CD4-positive, alpha-beta T cell treated with Interleukin-17A for 4 hours (primary cell): ENCODE measurements around the gene AXL.
"Not testable (repeated sequence)": the region's sequence is repeated elsewhere in the genome, so short reads cannot be mapped to it uniquely, and the experiment has no call there.

Source experiments
- DNase-seq: peaks from one replicate; pipeline ENCODE4 v3.0.0-alpha.2; 2020; ENCODE audit warnings: mixed read lengths

Gene AXL

DNA sequence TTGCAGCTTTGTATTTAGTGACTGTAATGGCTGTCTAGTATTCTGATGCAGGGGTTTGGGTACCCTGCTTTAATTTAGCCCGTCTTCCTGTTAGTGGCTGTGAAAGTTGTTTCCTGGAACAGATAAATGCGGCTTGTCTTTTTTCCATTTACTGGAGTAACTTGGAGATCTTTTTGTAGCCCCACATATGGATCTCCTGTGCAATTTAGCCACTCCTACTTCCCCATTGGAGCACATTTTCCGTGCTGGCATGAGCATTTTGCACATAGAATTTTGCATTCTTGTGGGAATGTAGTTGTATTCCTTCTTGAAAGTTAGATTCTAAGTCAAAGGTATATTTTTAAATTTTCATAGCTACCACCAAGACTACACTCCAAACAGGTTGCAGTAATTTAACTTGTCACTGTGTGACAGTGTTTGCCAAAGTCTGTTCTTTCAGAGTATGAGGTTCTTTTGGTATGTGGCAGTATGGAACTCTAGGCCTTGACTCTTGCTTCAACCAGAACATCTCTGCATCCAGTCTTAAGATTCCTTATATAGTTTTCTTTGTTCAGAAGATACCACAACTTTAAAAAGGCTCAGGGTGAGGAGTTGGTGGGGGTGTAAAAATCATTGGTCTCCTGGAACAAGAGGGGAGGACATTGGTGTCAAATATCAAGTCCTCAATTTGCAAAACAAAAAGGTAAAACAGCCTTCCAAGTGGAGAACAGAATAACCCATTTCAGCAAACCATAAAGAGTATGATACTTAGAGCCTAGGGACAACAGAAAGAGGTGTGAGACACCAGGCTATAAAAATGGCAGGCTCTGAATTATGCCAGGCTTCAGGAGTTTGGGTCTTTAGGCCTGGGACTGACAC lies 69.9 kb downstream of the AXL start:
- DNase-seq = no peak

DNA sequence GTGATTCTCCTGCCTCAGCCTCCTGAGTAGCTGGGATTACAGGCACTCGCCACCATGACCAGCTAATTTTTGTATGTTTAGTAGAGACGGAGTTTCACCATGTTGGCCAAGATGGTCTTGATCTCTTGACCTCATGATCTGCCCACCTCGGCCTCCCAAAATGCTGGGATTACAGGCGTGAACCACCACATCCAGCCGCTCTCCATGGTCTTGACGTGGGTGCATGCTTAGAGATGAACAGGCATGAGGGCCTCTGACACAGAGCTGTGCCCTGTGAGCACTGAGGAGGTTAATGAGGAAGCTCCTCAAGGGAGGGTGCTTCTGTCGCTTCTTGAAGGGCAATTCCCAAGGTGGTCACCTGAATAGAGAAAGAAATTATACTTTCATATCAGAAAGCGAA lies 70.8 kb downstream of the AXL start:
- DNase-seq = not testable (repeated sequence)

DNA sequence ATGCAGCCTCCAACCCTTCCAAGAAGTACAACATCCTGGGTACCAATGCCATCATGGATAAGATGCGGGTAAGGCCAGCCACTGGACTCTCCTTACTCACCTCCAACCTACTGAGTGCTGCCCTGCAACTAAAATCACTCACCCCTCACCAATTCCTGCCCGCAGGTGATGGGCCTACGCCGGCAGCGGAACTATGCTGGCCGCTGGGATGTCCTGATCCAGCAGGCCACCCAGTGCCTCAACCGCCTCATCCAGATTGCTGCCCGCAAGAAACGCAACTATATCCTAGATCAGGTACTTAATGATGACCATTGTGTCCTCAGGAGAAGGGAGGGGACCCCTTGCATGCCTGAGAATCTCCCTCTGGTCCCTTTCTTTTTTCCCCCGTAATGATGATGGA lies 75.4 kb downstream of the AXL start:
- DNase-seq = no peak

DNA sequence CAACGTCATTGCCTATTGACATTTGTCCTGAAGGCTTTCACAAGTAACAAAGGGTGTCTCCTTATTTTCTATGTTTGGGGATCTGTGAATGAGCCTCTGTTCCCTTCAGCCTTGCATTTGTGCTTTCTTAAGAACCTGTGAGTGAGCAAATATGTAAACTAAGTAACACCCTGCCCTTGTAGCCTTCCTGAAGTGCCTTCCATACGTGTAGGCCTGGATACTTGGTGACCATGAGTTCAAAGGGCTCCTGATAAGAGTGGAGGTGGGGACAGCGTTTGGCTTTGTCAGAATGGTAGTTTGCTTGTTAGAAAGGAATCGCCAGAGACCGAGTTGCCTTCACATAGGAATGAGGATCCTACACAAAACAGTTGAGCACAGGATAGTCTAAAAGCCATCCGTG lies 76.5 kb downstream of the AXL start:
- DNase-seq = no peak

DNA sequence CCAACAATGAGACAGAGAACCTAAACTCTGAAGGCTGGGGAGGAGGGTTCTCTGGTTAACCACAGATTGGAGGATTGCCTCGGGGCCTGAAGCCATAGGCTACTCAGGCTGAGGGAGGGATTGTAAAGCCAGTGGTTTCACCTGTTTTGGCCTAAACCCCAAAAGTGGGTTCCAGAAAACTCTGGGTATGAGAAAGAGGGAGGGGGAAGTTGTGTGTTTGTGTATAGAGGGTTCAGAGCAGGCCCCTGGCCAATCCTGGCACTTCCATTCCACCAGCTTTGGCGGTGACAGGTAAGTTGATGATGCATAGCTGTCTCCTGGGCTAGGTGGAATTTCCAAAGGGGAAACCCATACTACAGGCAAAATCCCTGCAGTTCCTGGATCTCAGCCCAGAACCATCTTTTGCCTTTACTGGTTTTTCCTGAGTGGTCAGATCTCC lies 77.4 kb downstream of the AXL start:
- no peak for DNase-seq

DNA sequence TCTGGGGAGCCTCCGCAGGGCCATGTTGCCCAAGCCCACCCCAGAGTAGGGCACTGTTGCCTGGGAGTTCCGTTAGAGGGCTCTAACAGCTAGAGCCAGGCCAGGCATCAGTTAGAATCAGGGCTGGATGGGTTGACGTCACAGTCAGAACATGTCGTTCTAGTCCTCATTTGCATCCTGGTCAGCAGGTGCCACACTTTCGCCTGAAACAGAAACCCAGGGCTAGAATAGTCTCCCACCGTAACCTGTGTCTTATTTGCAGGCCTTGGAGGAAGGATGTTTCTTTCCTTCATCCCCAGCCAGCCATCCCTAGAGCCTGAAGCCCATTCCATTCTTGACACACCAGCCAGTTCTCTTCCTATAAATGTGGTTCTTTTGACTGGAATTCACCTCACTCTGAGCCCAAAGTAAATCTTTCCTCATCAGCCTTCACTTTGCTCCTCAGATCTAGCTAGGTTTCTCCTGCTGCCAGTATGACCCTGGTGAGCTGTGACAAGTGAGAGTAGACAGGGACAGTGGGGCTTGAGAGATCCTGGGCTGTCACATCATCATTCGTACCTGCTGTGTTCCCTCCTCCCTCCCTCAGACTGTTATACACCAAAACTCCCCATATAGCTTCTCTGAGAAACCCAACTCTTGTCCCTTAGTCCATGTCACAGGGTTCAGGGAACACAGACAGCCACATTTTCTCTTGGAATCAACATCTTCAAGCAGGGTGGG lies 78.8 kb downstream of the AXL start:
- no peak for DNase-seq

DNA sequence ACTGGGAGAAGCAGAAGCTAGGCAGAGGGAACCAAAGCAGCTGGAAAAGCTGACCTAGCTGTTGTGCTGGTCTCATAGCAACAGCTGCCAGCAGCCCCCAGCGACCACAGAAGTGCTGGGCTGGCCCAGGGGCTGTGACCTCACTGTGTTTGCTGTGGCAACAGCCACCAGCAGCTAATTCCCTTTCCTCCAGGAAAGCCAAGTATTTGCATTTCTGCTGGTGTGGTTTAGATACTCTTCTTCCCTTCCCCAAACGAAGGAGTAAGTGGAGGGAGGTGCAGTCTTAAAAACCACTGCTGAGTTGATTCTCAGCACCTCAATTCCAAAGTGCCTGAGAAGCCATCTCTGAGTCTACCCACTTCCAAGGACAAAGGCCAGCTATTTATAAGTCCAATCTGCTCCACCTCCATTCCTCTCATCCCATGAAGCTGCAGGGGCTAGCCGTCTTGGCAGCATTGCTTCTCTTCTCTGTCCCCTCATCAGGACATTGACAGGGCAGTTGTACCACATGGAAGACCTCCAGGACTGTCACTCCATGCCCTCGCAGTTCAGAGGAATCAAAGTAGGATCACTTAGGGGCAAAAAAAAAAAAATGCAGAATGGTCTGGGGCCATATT lies 79.4 kb downstream of the AXL start:
- peak; percentile 41 for DNase-seq

DNA sequence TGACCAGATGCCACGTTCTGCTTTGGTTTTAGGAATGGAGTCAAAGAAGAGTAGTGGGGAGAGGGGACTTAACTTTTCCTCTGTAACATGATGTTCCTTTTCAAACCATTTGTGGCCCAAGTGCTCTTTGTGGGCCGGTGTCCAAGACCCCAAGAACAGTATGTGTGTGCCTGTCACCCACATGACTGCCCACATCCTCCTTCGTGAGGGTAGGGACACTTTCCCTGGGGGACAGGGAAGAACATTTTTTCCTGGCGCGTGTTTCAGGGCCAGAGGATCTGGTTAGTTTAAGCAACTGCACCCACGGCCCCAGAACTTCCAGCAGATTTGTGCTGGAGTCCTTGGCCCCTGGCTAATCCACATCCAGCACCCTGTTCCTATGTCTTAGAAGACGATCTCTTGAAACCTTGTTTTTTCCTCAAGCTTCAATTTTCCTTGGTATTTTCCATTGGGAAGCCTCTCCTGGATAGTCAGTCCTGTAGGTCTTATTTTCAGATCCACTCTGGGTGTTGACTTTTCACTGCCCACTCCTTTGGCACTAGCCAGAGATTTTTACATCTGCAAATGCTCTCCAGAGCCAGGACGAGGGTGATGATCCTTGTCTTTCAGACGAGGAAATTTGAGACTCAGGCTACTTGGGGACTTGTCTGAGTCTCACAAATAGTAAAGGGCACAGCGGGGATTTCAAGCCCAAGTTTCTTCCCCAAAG lies 80.2 kb downstream of the AXL start:
- no peak for DNase-seq

DNA sequence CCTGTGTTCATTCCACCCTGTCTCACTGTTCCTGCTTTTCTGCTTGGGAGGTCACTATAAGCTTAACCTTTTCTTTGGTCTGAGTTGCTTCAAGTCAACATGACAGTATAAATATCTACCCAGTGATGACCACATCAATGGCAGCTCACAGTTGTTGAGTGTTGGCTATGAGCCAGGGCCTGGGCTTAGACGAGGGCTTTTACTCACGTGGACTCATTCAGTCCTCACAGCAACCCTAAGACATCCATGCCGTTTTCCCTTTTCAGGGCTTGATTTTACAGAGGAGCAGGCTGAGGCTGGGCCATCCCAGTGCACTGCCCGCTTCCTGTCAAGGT lies 80.7 kb downstream of the AXL start:
- peak; percentile 71 for DNase-seq

DNA sequence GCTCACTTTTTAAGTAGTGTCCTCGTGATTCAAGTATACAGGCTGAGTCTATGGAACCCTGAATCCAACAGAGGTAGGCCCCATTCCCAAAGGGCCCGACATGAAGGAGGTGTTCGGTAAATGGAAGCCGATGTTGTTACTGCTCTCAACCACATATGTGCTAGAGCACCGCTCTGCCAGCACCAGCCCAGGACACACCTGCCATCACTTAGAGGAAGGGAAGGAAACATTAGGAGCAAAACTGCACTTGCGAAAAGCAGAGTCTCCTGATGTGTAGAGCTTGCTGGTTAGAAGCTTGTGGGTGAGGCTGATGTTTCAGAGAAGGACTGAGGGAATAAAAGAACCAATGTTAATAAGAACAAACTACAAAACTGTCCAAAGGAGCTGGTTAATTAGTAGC lies 81.5 kb downstream of the AXL start:
- no peak for DNase-seq

DNA sequence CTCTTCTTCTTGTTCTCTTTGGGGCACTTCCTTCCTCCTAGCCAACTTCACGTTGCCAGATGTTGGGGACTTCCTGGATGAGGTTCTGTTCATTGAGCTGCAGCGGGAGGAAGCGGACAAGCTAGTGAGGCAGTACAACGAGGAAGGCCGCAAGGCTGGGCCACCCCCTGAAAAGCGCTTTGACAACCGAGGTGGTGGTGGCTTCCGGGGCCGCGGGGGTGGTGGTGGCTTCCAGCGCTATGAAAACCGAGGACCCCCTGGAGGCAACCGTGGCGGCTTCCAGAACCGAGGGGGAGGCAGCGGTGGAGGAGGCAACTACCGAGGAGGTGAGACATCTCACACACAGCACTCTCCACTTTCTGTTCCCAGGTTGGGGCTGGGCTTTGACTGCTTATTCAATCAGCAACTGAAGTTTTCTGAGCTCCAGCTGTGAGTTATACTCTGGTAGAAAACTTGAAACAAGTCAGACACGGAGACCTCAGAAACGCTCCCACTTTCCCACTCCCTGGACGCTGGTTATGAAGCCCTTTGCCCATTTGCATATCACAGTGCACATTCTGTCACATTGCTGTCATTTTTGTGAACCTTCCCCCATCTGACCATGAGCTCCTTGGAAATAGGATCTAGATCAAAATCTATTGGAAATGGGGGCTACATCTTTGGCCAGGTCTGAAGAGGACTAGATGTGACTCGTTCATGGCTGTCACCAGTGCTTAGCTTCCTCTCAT lies 83.8 kb downstream of the AXL start:
- peak; percentile 63 for DNase-seq

DNA sequence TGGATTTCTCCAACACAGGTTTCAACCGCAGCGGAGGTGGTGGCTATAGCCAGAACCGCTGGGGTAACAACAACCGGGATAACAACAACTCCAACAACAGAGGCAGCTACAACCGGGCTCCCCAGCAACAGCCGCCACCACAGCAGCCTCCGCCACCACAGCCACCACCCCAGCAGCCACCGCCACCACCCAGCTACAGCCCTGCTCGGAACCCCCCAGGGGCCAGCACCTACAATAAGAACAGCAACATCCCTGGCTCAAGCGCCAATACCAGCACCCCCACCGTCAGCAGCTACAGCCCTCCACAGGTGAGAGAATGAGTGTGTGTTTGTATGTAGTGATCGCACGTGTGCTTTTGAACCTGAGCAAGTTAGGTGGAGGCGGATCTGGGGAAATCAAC lies 84.9 kb downstream of the AXL start:
- peak; percentile 30 for DNase-seq

DNA sequence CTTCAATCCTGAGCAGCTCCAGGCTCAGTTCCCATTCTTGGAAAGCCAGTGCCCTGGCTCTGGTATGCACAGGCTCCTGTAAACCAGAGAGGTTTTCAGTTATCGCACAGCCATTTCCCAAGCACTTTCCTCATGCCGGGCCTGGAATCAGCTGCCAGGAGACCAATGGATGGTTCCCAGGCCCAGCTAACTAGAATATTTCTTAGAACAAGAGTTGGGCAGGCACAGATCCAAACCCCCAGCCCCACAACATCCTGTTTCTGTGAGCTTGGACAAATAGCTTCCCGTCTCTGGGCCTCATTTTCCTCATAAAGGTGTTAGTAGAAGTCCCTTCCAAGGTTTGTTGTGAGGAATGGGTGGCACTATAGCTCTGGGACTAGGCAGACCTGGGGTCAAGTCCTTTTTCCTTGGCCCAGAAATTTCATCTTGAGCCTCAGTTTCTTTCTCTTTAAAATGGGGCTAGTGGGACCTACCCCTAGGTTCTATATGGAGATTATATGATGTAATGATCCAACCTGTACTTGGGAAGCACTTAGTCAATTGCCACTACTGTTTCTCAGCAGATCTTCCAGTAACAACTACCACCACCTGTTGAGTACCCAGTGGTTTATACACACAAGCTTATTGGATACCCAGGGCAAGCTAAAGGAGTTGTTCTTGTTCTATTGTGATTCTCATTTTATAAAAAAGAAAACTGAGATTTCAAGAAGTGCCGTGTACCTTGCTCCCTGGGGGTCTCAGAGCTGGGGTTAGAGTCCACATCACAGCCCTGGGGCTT lies 85.9 kb downstream of the AXL start:
- DNase-seq = no peak

DNA sequence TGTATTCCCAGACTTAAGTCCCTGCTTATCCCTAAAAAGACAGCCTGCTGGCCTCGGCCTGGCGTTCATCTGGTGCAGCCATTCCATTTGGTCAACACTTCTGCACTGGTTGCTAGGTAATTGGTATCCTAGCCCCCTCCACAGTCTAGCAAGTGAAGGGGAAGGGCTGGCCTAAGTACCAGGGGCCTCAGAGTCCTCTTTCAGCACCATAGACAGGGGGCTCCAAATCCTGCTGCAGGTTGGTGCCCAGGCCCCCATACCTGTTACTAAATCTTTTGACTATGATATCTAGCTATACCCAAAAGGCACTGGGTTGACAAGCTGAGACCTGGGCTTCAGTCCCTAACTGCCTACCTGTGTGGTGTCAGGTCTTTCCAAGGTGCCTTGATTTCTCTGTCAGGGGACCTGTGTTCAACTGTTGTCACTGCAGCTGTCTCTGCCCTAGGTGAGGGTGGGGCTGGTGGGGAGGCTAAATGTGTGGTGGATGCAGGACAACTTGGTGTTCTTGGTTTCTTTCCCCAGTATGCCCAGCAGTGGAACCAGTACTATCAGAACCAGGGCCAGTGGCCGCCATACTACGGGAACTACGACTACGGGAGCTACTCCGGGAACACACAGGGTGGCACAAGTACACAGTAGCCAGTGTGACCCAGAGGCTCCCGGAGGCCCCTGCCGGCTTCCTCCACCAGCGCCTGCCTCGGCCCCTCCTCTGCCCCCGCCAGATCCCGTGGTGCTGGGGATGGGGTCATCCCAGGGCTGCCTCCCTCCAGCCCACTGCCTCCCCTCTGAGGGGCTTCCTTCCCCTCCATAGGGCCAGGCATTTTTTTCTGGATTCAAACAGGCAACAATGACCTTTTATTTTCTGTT lies 87.1 kb downstream of the AXL start:
- DNase-seq = no peak

DNA sequence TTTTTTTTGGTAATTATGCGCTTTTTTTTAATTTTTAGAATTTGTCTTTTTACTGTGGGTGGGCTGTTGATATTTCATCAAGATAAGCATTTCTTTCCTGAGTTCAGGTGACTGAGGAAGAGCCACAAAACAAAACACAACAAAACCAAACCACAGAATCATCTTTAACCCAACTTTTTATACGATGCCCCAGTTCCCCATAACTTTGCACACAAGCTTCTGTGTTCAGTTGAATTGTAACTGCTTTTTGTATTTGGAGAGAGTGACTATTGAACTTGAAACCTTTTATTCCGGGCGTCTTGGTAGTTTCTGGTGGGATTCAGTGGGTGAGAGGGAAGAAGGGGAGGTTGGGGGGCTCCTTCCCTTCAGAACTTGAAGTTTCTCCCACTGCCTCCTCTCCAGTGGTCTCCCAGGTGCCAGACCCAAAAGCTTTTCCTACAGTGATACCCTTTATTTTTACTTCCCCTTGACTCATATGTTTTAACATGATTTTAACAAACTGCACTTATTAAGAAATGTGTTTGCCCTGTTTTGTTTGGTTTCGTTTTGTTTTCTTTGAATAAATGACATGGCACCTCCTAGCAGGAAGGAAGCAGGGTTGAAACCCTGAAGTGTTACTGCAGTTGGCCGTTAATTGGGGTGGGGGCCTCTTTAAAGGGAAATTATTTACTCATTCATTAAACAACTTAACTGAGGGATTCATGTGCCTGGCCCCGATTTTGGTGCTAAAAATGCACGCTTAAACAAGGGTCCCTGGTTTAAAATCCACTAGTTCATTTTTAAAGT lies 88.3 kb downstream of the AXL start:
- DNase-seq = peak; percentile 36

DNA sequence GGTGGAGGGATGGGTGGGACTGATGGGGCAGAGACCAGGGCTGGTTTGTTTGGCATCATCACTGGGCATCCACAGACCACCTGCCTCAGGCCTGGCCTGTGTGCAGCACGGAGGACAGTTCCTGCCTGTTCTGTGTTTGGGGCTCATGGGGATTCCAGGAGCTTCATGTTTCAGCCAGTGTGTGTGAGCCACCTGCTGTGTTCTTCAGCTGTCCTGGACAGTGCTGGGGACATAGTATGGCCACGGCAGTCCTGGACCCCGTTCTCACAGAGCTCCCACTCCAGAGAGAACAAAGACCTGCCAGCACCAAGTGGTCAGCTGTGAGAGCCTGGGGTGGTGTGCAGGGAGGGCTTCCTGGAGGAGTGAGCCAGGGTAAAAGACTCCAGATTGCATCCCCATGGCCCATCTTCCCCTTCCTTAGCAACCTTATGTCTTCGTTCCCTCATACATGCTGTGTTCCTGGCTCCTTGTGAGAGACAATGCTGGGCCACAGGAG lies 89.0 kb downstream of the AXL start:
- no peak for DNase-seq

DNA sequence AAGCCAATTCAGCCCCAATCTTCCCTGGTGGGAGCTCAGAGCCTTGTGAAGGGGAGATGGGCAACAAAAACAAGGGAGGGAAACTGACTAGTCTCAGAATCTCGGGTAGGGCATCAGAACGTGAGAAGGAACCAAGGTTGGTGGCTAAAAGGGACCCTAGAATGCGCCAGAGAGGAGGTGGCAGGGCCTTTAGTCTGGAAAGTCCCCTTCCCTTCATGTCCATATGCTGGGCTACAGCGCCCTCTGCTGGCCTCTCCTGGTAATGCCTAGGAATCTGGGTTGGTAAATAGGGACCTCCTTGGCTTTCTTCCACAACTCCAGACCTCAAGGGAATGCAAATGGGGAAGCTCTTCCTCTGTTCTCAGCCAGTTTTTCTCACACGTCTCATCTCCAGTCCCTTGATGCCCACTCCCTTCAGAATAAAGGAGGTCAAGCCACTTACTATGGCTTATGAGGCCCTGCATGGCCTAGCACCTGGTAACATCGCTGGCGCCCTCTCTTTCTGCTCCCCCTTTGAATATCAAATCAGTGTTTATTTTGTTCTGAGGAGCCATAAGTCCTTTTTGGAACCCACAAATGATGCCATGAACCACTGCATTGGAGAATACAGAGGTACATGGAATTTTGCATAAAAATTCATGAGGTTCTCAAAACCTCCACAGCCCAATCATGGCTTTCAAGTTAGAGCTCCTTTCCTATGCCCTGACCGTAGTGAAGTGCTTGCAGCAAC lies 89.6 kb downstream of the AXL start:
- DNase-seq = peak; percentile 95

DNA sequence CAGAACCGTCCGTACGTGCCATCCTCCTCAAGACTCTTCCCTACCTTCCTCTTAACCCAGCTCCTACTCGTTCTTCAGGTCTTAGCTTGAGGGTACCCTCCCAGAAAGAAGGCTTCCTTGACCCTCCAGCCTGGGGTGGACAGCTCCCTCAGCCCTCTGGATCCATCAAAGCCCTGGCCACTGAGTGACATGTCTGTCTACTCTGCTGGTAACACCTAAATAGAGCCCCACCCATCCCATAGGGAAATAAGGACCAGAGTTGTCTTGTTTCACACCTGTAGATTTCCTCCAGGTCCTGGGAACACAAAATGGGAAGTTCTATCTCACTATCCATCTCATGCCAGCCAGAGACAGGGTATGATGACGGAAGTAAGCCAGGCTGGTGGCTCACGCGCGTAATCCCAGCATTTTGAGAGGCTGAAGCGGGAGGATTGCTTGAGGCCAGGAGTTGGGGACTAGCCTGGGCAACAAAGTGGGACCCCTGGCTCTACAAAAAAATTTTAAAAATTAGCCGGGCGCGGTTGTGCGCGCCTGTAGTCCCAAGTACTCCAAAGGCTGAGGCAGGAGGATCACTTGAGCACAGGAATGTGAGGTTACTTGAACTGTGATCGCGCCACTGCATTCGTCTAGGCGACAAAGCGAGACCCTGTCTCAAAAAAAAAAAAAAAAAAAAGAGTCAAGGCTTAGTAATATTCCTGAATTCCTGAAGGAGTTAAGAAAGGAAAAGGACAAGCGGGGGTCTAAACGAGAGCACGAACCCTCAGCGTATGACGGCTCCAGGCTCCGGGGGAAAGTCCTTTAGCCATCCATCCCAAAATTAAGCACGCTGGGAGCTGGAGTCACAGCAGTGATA lies 90.4 kb downstream of the AXL start:
- no peak for DNase-seq
